HepG2 (cell line): ENCODE measurements around the gene APOM. TPM values are rescaled to one million over a fixed set of nuclear protein-coding genes. Genes with fewer than 3 reads are reported as not detected.
A peak's percentile ranks its signal among the peaks of the same experiment; 100 is the strongest.

Experiments
- CHCHD3 ChIP-seq: sonication (generic); formaldehyde crosslinking; IDR thresholded peaks from 2 replicates; pipeline ENCODE4 v1.8.0; 2022; ENCODE audit warnings: mild to moderate bottlenecking, missing genetic modification reagents, moderate library complexity
- EED ChIP-seq: sonication (generic); formaldehyde crosslinking; IDR thresholded peaks from 2 replicates; pipeline ENCODE4 v1.5.0; 2020; ENCODE audit warnings: mild to moderate bottlenecking, missing genetic modification reagents
- ELF1 ChIP-seq: sonication (generic); formaldehyde crosslinking; IDR thresholded peaks from 2 replicates; pipeline ENCODE4 v1.4.0; 2020; ENCODE audit warnings: missing genetic modification reagents
- HOXA7 ChIP-seq: sonication (generic); formaldehyde crosslinking; IDR thresholded peaks from 2 replicates; pipeline ENCODE4 v1.8.1; 2022; ENCODE audit warnings: mild to moderate bottlenecking, missing genetic modification reagents, moderate library complexity
- JUNB ChIP-seq: sonication (generic); formaldehyde crosslinking; IDR thresholded peaks from 2 replicates; pipeline ENCODE4 v1.8.0; 2022; ENCODE audit warnings: missing genetic modification reagents, mild to moderate bottlenecking, borderline replicate concordance
- NKX3-1 ChIP-seq: sonication (generic); formaldehyde crosslinking; IDR thresholded peaks from 2 replicates; pipeline ENCODE4 v1.5.0; 2020; ENCODE audit warnings: missing genetic modification reagents
- NONO ChIP-seq, 2 experiments: fragments of 450-650 bp in 1 of 2; sonication (generic) in 1 of 2; formaldehyde crosslinking in 1 of 2; IDR thresholded peaks in 1 of 2; conservative IDR thresholded peaks in 1 of 2; 2 replicates each; pipeline versions ENCODE4 v1.6.1 to v1.8.0; 2017 to 2022; ENCODE audit warnings: mild to moderate bottlenecking in 1 of 2, missing genetic modification reagents in 1 of 2, moderate library complexity in 1 of 2
- NRL ChIP-seq: sonication (generic); formaldehyde crosslinking; IDR thresholded peaks from 2 replicates; pipeline ENCODE4 v1.5.0; 2020; ENCODE audit warnings: missing genetic modification reagents, mild to moderate bottlenecking, moderate library complexity, borderline replicate concordance
- PAF1 ChIP-seq: IDR thresholded peaks from 2 replicates; pipeline ENCODE4 v1.6.1; 2016; ENCODE audit warnings: missing genetic modification reagents, missing compliant biosample characterization
- PHF8 ChIP-seq: sonication (generic); formaldehyde crosslinking; IDR thresholded peaks from 2 replicates; pipeline ENCODE4 v1.5.0; 2020; ENCODE audit warnings: missing genetic modification reagents
- POLR2AphosphoS5 ChIP-seq: IDR thresholded peaks from 2 replicates; pipeline ENCODE4 v1.6.1; 2012; ENCODE audit warnings: low read depth, low read length
- SAP130 ChIP-seq: IDR thresholded peaks from 2 replicates; pipeline ENCODE4 v1.6.1; 2016; ENCODE audit warnings: low read depth
- SRSF4 ChIP-seq: fragments of 200-400 bp; formaldehyde crosslinking; IDR thresholded peaks from one replicate; pipeline ENCODE4 v1.6.1; 2018; ENCODE audit warnings: mild to moderate bottlenecking, low read depth, low read length, moderate library complexity; ENCODE audit not compliant: poor library complexity, severe bottlenecking
- TBX2 ChIP-seq: sonication (generic); formaldehyde crosslinking; IDR thresholded peaks from 2 replicates; pipeline ENCODE4 v1.5.0; 2020; ENCODE audit warnings: missing genetic modification reagents, mild to moderate bottlenecking, borderline replicate concordance
- ZEB1 ChIP-seq: IDR thresholded peaks from 2 replicates; pipeline ENCODE4 v1.6.1; 2012; ENCODE audit warnings: mild to moderate bottlenecking, low read depth, inconsistent platforms; ENCODE audit not compliant: insufficient replicate concordance
- ZFP36L1 ChIP-seq: sonication (generic); formaldehyde crosslinking; IDR thresholded peaks from 2 replicates; pipeline ENCODE4 v1.8.0; 2022; ENCODE audit warnings: mild to moderate bottlenecking, missing genetic modification reagents, moderate library complexity
- ZFX ChIP-seq: sonication (generic); formaldehyde crosslinking; IDR thresholded peaks from 2 replicates; pipeline ENCODE4 v1.4.0; 2020; ENCODE audit warnings: mild to moderate bottlenecking, low read depth, missing genetic modification reagents, moderate library complexity
- ZFY ChIP-seq: sonication (generic); formaldehyde crosslinking; IDR thresholded peaks from 2 replicates; pipeline ENCODE4 v1.4.0; 2020; ENCODE audit warnings: missing genetic modification reagents
- ZNF30 ChIP-seq: sonication (generic); formaldehyde crosslinking; IDR thresholded peaks from 2 replicates; pipeline ENCODE4 v1.5.0; 2020; ENCODE audit warnings: mild to moderate bottlenecking, missing genetic modification reagents
- ZNF619 ChIP-seq: sonication (generic); formaldehyde crosslinking; IDR thresholded peaks from 2 replicates; pipeline ENCODE4 v1.4.0; 2020; ENCODE audit warnings: mild to moderate bottlenecking, missing genetic modification reagents
- ZNF772 ChIP-seq: sonication (generic); formaldehyde crosslinking; IDR thresholded peaks from 2 replicates; pipeline ENCODE4 v1.5.0; 2020; ENCODE audit warnings: mild to moderate bottlenecking, missing genetic modification reagents
- ZNF784 ChIP-seq: sonication (generic); formaldehyde crosslinking; IDR thresholded peaks from 2 replicates; pipeline ENCODE4 v1.5.1; 2020; ENCODE audit warnings: missing genetic modification reagents, mild to moderate bottlenecking, borderline replicate concordance
- polyA plus RNA-seq, 8 experiments: library from polyadenylated mRNA; depleted of rRNA in 3 of 8; stranded (reverse) in 7 of 8; unstranded in 1 of 8; fragments of >200 nt; fragmentation: Illumina TruSeq in 4 of 8; extraction: Trizol in 4 of 8; gene quantifications; 2 replicates each; pipeline versions ENCODE4 v1.2.1 to v1.2.3, GENCODE V29; 2011 to 2016; ENCODE audit warnings: low read depth in 4 of 8, missing spikeins in 1 of 8, mixed read lengths in 1 of 8; ENCODE audit not compliant: insufficient read depth in 1 of 8
- total RNA-seq, 5 experiments: library from RNA; depleted of rRNA; stranded (reverse); fragments of >200 nt; fragmentation: Illumina TruSeq; extraction: Trizol; gene quantifications; 2 replicates each; pipeline ENCODE4 v1.2.3, GENCODE V29; 2016; ENCODE audit warnings: low read depth in 1 of 5
- TF ChIP-seq, protein P1 (sequence below): sonication (generic); formaldehyde crosslinking; IDR thresholded peaks from 2 replicates; pipeline ENCODE4 v1.5.1; 2020; ENCODE audit warnings: missing genetic modification reagents, mild to moderate bottlenecking, borderline replicate concordance
- TF ChIP-seq, protein P2 (sequence below): sonication (generic); formaldehyde crosslinking; IDR thresholded peaks from 2 replicates; pipeline ENCODE4 v1.5.1; 2020; ENCODE audit warnings: mild to moderate bottlenecking, missing genetic modification reagents, moderate library complexity

Gene APOM
- total and polyA plus RNA-seq, 2 of the 13 experiments (the other 11 are each of a cell fraction or from before 2014, with no cell fraction given), result 98.2 to 1,140 TPM

GRCh38 chr6:31658983-31659648, 3.4 kb downstream of the APOM start (continued):
- TF ChIP-seq ZFP36L1 (CRISPR knock-in tag), result no peak
- no peak for TF ChIP-seq ZNF784 (CRISPR knock-in tag)
- TF ChIP-seq PHF8 (CRISPR knock-in tag), result peak; percentile 47; the same call in 1 of the 2 replicates
- TF ChIP-seq NRL, result peak; percentile 18; the same call in 1 of the 2 replicates
- TF ChIP-seq, protein P1, sequence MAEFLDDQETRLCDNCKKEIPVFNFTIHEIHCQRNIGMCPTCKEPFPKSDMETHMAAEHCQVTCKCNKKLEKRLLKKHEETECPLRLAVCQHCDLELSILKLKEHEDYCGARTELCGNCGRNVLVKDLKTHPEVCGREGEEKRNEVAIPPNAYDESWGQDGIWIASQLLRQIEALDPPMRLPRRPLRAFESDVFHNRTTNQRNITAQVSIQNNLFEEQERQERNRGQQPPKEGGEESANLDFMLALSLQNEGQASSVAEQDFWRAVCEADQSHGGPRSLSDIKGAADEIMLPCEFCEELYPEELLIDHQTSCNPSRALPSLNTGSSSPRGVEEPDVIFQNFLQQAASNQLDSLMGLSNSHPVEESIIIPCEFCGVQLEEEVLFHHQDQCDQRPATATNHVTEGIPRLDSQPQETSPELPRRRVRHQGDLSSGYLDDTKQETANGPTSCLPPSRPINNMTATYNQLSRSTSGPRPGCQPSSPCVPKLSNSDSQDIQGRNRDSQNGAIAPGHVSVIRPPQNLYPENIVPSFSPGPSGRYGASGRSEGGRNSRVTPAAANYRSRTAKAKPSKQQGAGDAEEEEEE (CRISPR knock-in tag), result no peak
- no peak for TF ChIP-seq ELF1 (CRISPR knock-in tag)
- TF ChIP-seq POLR2AphosphoS5, result peak; percentile 67; the same call in 1 of the 2 replicates
- TF ChIP-seq EED (CRISPR knock-in tag), result peak; percentile 50; the same call in 1 of the 2 replicates
- no peak for TF ChIP-seq NONO (IDR thresholded peaks at IDR 0.05)
- TF ChIP-seq NONO (CRISPR knock-in tag; conservative IDR thresholded peaks at IDR 0.05), result 0 out of 2 replicates have a peak, but pooled peaks have one; percentile 41
- TF ChIP-seq CHCHD3 (CRISPR knock-in tag), result 0 out of 2 replicates have a peak, but pooled peaks have one; percentile 27
- peak; percentile 87 for TF ChIP-seq PAF1
- peak; percentile 71; the same call in 1 of the 2 replicates for TF ChIP-seq ZFX
- TF ChIP-seq ZFY (CRISPR knock-in tag), result peak; percentile 63
- TF ChIP-seq NKX3-1 (CRISPR knock-in tag), result no peak
- TF ChIP-seq JUNB (CRISPR knock-in tag), result no peak
- peak; percentile 40; the same call in 1 of the 2 replicates for TF ChIP-seq ZNF30 (CRISPR knock-in tag)
- TF ChIP-seq ZEB1, result no peak
- no peak for TF ChIP-seq SAP130 (CRISPR knock-in tag)
- TF ChIP-seq SRSF4, result no peak
- TF ChIP-seq, protein P2, sequence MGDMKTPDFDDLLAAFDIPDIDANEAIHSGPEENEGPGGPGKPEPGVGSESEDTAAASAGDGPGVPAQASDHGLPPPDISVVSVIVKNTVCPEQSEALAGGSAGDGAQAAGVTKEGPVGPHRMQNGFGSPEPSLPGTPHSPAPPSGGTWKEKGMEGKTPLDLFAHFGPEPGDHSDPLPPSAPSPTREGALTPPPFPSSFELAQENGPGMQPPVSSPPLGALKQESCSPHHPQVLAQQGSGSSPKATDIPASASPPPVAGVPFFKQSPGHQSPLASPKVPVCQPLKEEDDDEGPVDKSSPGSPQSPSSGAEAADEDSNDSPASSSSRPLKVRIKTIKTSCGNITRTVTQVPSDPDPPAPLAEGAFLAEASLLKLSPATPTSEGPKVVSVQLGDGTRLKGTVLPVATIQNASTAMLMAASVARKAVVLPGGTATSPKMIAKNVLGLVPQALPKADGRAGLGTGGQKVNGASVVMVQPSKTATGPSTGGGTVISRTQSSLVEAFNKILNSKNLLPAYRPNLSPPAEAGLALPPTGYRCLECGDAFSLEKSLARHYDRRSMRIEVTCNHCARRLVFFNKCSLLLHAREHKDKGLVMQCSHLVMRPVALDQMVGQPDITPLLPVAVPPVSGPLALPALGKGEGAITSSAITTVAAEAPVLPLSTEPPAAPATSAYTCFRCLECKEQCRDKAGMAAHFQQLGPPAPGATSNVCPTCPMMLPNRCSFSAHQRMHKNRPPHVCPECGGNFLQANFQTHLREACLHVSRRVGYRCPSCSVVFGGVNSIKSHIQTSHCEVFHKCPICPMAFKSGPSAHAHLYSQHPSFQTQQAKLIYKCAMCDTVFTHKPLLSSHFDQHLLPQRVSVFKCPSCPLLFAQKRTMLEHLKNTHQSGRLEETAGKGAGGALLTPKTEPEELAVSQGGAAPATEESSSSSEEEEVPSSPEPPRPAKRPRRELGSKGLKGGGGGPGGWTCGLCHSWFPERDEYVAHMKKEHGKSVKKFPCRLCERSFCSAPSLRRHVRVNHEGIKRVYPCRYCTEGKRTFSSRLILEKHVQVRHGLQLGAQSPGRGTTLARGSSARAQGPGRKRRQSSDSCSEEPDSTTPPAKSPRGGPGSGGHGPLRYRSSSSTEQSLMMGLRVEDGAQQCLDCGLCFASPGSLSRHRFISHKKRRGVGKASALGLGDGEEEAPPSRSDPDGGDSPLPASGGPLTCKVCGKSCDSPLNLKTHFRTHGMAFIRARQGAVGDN (CRISPR knock-in tag), result peak; percentile 85
- peak; percentile 75 for TF ChIP-seq ZNF772 (CRISPR knock-in tag)
- 0 out of 2 replicates have a peak, but pooled peaks have one; percentile 12 for TF ChIP-seq TBX2 (CRISPR knock-in tag)
- no peak for TF ChIP-seq HOXA7
- TF ChIP-seq ZNF619 (CRISPR knock-in tag), result no peak
